Measurements from ENCODE around the gene AMOTL2. TPM values are rescaled to one million over a fixed set of nuclear protein-coding genes. Genes with fewer than 3 reads are reported as not detected.

Gene AMOTL2
- total and polyA plus RNA-seq, 2 donors (not counting 1 experiment from before 2014, with no cell fraction given) = not detected

GRCh38 chr3:134325706-134326105 lies 48.5 kb downstream of the AMOTL2 start:
- H3K27ac Mint-ChIP-seq = no peak overlapping the region
- Histone ChIP-seq H3K9me3 (ENCODE audit: control extremely low read depth in 1 of 3, control insufficient read depth in 2 of 3, insufficient read depth in 1 of 3, low read length in 2 of 3) (no peaks in the 10 kb centered on the region), H3K4me2 (replicated peaks; ENCODE audit: low read depth, low read length, poor library complexity, severe bottlenecking) (no peak overlapping the region), H3K79me2 (ENCODE audit: control insufficient read depth, insufficient read depth, low read length) (no peaks in the 10 kb centered on the region), H4K20me1 (ENCODE audit: control insufficient read depth, insufficient read depth, low read length, poor library complexity, severe bottlenecking) (no peaks in the 10 kb centered on the region), H3K4me1 (ENCODE audit: control insufficient read depth in 2 of 2, insufficient read depth in 2 of 2, low read length in 2 of 2) (no peaks in the 10 kb centered on the region), H2AFZ (ENCODE audit: insufficient read depth, low read depth, low read length, poor library complexity, severe bottlenecking) (no peak overlapping the region), H3K27me3 (replicated peaks in 1 of 4; ENCODE audit: control extremely low read depth in 1 of 4, control insufficient read depth in 3 of 4, insufficient read depth in 4 of 4, low read length in 3 of 4) (peaks cover 0 to 3% (median 1%) of the 10 kb centered on the region in 4 experiments), H3K27ac (ENCODE audit: low read length in 2 of 2) (no peak overlapping the region), H3K9ac (ENCODE audit: low read length) (no peak overlapping the region), H3K36me3 (replicated peaks in 1 of 2; ENCODE audit: control extremely low read depth in 1 of 2, control insufficient read depth in 1 of 2, extremely low read depth in 1 of 2, insufficient read depth in 2 of 2, low read length in 1 of 2) (no peaks in the 10 kb centered on the region), H3K4me3 (ENCODE audit: control extremely low read depth in 1 of 5, extremely low read depth in 1 of 5, insufficient read depth in 1 of 5, low read depth in 2 of 5, low read length in 4 of 5) (no peak overlapping the region)
- no peak for ATAC-seq (ENCODE audit: low read depth)
- H3K27me3 Mint-ChIP-seq = peaks cover 16% of the 10 kb centered on the region
- POLR2A ChIA-PET = no interaction called here
- no peak overlapping the region for H3K4me3 Mint-ChIP-seq
- CTCF ChIA-PET = no interaction called here
- no peaks in the 10 kb centered on the region for H3K9me3 Mint-ChIP-seq (ENCODE audit: insufficient read depth)
- 72% methylated on average over 5 of the region's 5 CpGs for WGBS (ENCODE audit: insufficient coverage)
- intact Hi-C loops (cut with micrococcal nuclease) = no loop called here
- no peaks in the 10 kb centered on the region for H3K4me1 Mint-ChIP-seq
- DNase-seq = no peak
- TF ChIP-seq CTCF (IDR thresholded peaks at IDR 0.05) (no peak), EZH2 (IDR thresholded peaks at IDR 0.05; ENCODE audit: borderline replicate concordance, insufficient read depth, low read depth, low read length, poor library complexity, severe bottlenecking) (no peak)

- Histone ChIP-seq H3K79me2 (ENCODE audit: control insufficient read depth, insufficient read depth, low read length) (no peaks in the 10 kb centered on the region), H3K4me2 (replicated peaks; ENCODE audit: low read depth, low read length, poor library complexity, severe bottlenecking) (no peak overlapping the region), H4K20me1 (ENCODE audit: control insufficient read depth, insufficient read depth, low read length, poor library complexity, severe bottlenecking) (no peaks in the 10 kb centered on the region), H3K9me3 (ENCODE audit: control extremely low read depth in 1 of 3, control insufficient read depth in 2 of 3, insufficient read depth in 1 of 3, low read length in 2 of 3) (no peaks in the 10 kb centered on the region), H3K4me3 (ENCODE audit: control extremely low read depth in 1 of 5, extremely low read depth in 1 of 5, insufficient read depth in 1 of 5, low read depth in 2 of 5, low read length in 4 of 5) (no peak overlapping the region), H3K36me3 (replicated peaks in 1 of 2; ENCODE audit: control extremely low read depth in 1 of 2, control insufficient read depth in 1 of 2, extremely low read depth in 1 of 2, insufficient read depth in 2 of 2, low read length in 1 of 2) (no peaks in the 10 kb centered on the region), H3K27ac (ENCODE audit: low read length in 2 of 2) (no peak overlapping the region), H3K4me1 (ENCODE audit: control insufficient read depth in 2 of 2, insufficient read depth in 2 of 2, low read length in 2 of 2) (no peaks in the 10 kb centered on the region), H3K9ac (ENCODE audit: low read length) (no peak overlapping the region), H3K27me3 (replicated peaks in 1 of 4; ENCODE audit: control extremely low read depth in 1 of 4, control insufficient read depth in 3 of 4, insufficient read depth in 4 of 4, low read length in 3 of 4) (peaks cover 0 to 3% (median 1%) of the 10 kb centered on the region in 4 experiments), H2AFZ (ENCODE audit: insufficient read depth, low read depth, low read length, poor library complexity, severe bottlenecking) (no peak overlapping the region)
- WGBS (ENCODE audit: insufficient coverage) = 83% methylated on average over 1 of the region's 1 CpG
- intact Hi-C loops (cut with micrococcal nuclease) = no loop called here
- Mint-ChIP-seq H3K4me1 (no peaks in the 10 kb centered on the region), H3K9me3 (ENCODE audit: insufficient read depth) (no peaks in the 10 kb centered on the region), H3K4me3 (no peak overlapping the region), H3K27ac (no peak overlapping the region), H3K27me3 (peaks cover 12% of the 10 kb centered on the region)
- ChIA-PET CTCF (no interaction called here), POLR2A (no interaction called here)
- ATAC-seq (ENCODE audit: low read depth) (no peak), DNase-seq (no peak)
- TF ChIP-seq CTCF (IDR thresholded peaks at IDR 0.05) (no peak), EZH2 (IDR thresholded peaks at IDR 0.05; ENCODE audit: borderline replicate concordance, insufficient read depth, low read depth, low read length, poor library complexity, severe bottlenecking) (no peak)
These were observed 49.1 kb downstream of the AMOTL2 start for GRCh38 chr3:134325061-134325705.
